NCI-H1417 treated with DMSO at 0.1 percent for 48 hours (cell line): Measurements from ENCODE around the gene TIAL1.
"Not testable (repeated sequence)": the region's sequence is repeated elsewhere in the genome, so short reads cannot be mapped to it uniquely, and the experiment has no call there.

Experiments
- DNase-seq: peaks from one replicate; lab custom pipeline; 2025; lab: John Stamatoyannopoulos, UW

TIAL1 gene

GRCh38 chr10:119613741-119614140 is 17.0 kb upstream of the TIAL1 start:
- DNase-seq: no peak

GRCh38 chr10:119611433-119611832 is 14.7 kb upstream of the TIAL1 start:
- DNase-seq: no peak

GRCh38 chr10:119609516-119609915 is 12.8 kb upstream of the TIAL1 start:
- no peak for DNase-seq

- no peak for DNase-seq
These were observed 11.8 kb upstream of the TIAL1 start for GRCh38 chr10:119608316-119609155.

GRCh38 chr10:119604468-119604867 is 7.7 kb upstream of the TIAL1 start:
- DNase-seq: no peak

GRCh38 chr10:119602241-119603095 is 5.7 kb upstream of the TIAL1 start:
- DNase-seq: no peak

GRCh38 chr10:119598397-119598796 is 1.6 kb upstream of the TIAL1 start:
- no peak for DNase-seq

GRCh38 chr10:119597405-119598186 is 832 bp upstream of the TIAL1 start:
- DNase-seq: no peak

GRCh38 chr10:119595676-119596515 is 868 bp downstream of the TIAL1 start:
- DNase-seq: no peak

- DNase-seq: no peak
These were observed 1.6 kb downstream of the TIAL1 start for GRCh38 chr10:119595134-119595675.

- DNase-seq: no peak
These were observed 8.7 kb downstream of the TIAL1 start for GRCh38 chr10:119588071-119588470.

- DNase-seq: no peak
These were observed 18.4 kb downstream of the TIAL1 start for GRCh38 chr10:119578355-119578754.

- DNase-seq: no peak
These were observed 20.8 kb downstream of the TIAL1 start for GRCh38 chr10:119575991-119576390.

- DNase-seq: no peak
These were observed 21.3 kb downstream of the TIAL1 start for GRCh38 chr10:119575506-119575905.

GRCh38 chr10:119567978-119568377 is 28.8 kb downstream of the TIAL1 start:
- no peak for DNase-seq

GRCh38 chr10:119562097-119562496 is 34.7 kb downstream of the TIAL1 start:
- no peak for DNase-seq

GRCh38 chr10:119559511-119559910 is 37.3 kb downstream of the TIAL1 start:
- DNase-seq: not testable (repeated sequence)

GRCh38 chr10:119556081-119556480 is 40.7 kb downstream of the TIAL1 start:
- DNase-seq: not testable (repeated sequence)

GRCh38 chr10:119555178-119555784 is 41.5 kb downstream of the TIAL1 start:
- DNase-seq: no peak

GRCh38 chr10:119550827-119551226 is 45.9 kb downstream of the TIAL1 start:
- DNase-seq: no peak
